HFFc6 (cell line): Measurements from ENCODE around the gene SLC26A6. TPM values are rescaled to one million over a fixed set of nuclear protein-coding genes. Genes with fewer than 3 reads are reported as not detected.

Experiments used
- DNase-seq: peaks from one replicate; pipeline ENCODE4 v3.0.0-alpha.2; 2018
- H3K27ac Mint-ChIP-seq: 2 replicates; pipeline ENCODE4 v1.8.0; 2020; ENCODE audit warnings: mild to moderate bottlenecking, mixed read lengths
- H3K27me3 Mint-ChIP-seq: 2 replicates; pipeline ENCODE4 v1.8.0; 2021; ENCODE audit warnings: mild to moderate bottlenecking, moderate library complexity, mixed read lengths; ENCODE audit not compliant: insufficient read depth
- H3K36me3 Mint-ChIP-seq: 2 replicates; pipeline ENCODE4 v1.8.0; 2021; ENCODE audit warnings: low read depth, mixed read lengths
- H3K4me1 Mint-ChIP-seq: 2 replicates; pipeline ENCODE4 v1.8.0; 2020; ENCODE audit warnings: low read depth, mixed read lengths
- H3K4me3 Mint-ChIP-seq: 2 replicates; pipeline ENCODE4 v1.8.0; 2020; ENCODE audit warnings: mild to moderate bottlenecking, moderate library complexity, mixed read lengths
- H3K9me3 Mint-ChIP-seq: 2 replicates; pipeline ENCODE4 v1.8.0; 2020; ENCODE audit warnings: mild to moderate bottlenecking, mixed read lengths
- total RNA-seq, 6 experiments: library from RNA; stranded (reverse); fragmentation: NEBNext Ultra II Directional; extraction: Animal tissue kit (Norgen Biotek cat#: 25700); gene quantifications; 2 replicates in 1 of 6; 3 replicates in 5 of 6; pipeline ENCODE4 v1.2.3, GENCODE V29; 2021
- TF ChIP-seq, protein P1 (sequence below): fragments of 200-600 bp; sonication (generic); IDR thresholded peaks from 2 replicates; pipeline ENCODE4 v1.5.0; 2021; ENCODE audit warnings: antibody characterized with exemption, mild to moderate bottlenecking

SLC26A6 gene
- total RNA-seq, 6 experiments from 2014 or later: 15.1 to 19.6 (median 17.5) TPM

DNA sequence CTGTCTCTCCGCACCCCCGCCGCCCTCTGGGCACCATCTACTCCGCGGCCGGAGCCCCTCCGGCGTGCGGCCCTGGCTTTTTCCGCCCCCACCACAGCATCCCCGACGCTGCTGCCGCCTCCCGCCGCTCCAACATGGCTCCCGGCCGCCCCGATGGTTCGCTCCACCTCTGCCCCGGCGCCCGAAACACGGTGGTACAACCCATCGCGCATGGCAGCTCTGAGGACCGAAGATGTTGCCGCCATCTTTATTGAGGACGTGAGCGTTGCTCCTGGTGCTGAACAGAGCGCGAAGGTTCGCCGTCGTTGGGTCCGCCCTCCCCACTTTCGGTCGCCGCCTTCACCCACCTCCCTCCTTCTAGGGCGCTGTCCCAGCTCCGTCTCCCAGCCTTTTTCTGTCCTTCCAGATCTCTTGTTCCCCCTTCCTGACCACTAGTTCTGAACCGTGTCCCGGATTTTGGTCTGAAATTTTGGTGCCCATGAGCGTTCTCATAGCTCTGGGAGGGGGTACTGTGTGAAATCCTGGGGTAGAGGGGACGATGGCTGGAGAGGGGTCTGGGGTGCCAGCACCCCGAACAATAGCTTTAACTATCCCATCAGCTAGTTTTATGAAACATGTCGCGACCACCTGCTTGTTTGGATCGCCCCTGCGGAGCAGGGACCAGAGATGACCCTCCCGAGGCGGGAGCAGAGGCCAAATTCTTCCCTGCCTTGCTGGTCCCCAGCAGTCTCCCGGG, 27.7 kb upstream of the SLC26A6 start, which contains the start of gene CELSR3:
TSS of gene CELSR3 (minus strand) at position 134 of the 736 bp plus-strand sequence. CDS start 252 bp downstream, outside the sequence.
- Mint-ChIP-seq H3K27me3 (peaks cover 11% of the 10 kb centered on the region), H3K9me3 (peaks cover 3% of the 10 kb centered on the region), H3K4me1 (peaks cover 17% of the 10 kb centered on the region), H3K27ac (peak within 1 kb of the TSS; percentile 99), H3K4me3 (peak within 1 kb of the TSS; percentile 88), H3K36me3 (peaks cover 26% of the 10 kb centered on the region; the same call in 1 of the 2 replicates)
- TF ChIP-seq, protein P1, sequence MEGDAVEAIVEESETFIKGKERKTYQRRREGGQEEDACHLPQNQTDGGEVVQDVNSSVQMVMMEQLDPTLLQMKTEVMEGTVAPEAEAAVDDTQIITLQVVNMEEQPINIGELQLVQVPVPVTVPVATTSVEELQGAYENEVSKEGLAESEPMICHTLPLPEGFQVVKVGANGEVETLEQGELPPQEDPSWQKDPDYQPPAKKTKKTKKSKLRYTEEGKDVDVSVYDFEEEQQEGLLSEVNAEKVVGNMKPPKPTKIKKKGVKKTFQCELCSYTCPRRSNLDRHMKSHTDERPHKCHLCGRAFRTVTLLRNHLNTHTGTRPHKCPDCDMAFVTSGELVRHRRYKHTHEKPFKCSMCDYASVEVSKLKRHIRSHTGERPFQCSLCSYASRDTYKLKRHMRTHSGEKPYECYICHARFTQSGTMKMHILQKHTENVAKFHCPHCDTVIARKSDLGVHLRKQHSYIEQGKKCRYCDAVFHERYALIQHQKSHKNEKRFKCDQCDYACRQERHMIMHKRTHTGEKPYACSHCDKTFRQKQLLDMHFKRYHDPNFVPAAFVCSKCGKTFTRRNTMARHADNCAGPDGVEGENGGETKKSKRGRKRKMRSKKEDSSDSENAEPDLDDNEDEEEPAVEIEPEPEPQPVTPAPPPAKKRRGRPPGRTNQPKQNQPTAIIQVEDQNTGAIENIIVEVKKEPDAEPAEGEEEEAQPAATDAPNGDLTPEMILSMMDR: no peak
- DNase-seq: peak; percentile 89

DNA sequence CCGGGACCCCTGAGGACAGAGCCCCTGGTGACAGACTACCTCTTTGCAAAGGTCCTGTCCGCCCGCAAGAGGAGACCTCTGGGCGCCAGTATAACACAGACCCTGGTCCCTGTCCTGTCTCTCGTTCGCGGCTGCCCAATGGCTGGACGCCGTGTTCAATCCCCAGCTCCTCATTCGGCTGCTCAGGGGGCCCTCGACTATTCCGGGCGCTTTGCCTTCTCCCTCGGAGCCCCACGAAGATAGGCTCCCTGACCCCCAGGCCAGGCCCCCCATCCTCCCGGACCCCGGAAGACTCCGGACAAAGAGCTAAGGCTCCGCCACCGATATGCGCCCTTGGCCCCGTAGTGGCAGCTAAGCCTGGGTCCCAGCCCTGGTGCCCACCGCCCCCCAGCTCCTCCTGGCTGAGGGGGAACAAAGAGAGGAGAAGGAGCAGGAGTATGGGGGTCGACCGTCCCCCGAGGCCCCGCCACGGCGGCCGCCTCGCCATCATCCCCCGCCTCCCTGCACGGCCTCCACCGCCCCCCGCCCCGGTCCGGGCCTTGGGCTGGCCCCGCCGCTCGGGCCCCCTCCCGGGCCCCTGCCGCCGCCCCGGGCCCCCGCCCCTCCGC, 27.0 kb upstream of the SLC26A6 start:
- Mint-ChIP-seq H3K4me1 (peaks cover 17% of the 10 kb centered on the region), H3K9me3 (peaks cover 3% of the 10 kb centered on the region), H3K27me3 (peaks cover 11% of the 10 kb centered on the region), H3K4me3 (no peak overlapping the region; the same call in 1 of the 2 replicates), H3K27ac (no peak overlapping the region), H3K36me3 (peaks cover 26% of the 10 kb centered on the region; the same call in 1 of the 2 replicates)
- TF ChIP-seq, protein P1: no peak
- DNase-seq: no peak

DNA sequence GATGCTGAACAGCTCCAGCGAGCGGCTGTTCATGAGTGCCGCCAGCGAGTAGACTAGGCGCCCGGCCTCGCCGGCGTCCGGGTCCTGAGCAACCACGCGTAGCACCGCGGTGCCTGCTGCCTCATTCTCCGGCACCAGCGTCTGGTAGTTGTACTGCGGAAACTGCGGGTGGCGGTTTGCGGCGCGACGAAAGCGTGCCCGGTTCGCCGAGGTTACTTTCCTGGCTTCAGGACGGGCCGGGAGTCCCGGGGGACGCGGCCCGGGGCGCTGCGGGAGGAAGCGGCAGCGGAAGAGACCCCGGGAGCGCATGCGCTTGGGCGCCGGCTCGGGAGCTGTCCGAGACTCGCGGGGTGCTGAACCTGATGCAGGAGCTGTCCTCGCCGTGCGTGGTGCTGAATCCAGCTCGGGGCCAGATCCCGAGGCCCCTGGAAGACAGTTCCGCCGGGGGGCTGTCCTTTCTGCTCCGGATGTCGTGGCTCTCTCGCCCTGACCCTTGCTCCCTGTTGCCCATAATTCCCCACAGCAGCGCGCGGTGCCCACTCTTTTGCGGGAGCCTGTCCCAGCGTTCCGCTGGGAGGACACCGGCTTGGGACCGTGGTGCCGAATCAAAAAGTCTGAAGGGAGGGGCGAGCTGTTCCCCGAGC, 26.4 kb upstream of the SLC26A6 start:
- TF ChIP-seq, protein P1: no peak
- peak; percentile 9 for DNase-seq
- H3K4me3 Mint-ChIP-seq: peak overlapping the region; percentile 54
- peaks cover 3% of the 10 kb centered on the region for H3K9me3 Mint-ChIP-seq
- H3K27ac Mint-ChIP-seq: no peak overlapping the region
- peaks cover 17% of the 10 kb centered on the region for H3K4me1 Mint-ChIP-seq
- H3K36me3 Mint-ChIP-seq: peaks cover 26% of the 10 kb centered on the region; the same call in 1 of the 2 replicates
- H3K27me3 Mint-ChIP-seq: peaks cover 11% of the 10 kb centered on the region

DNA sequence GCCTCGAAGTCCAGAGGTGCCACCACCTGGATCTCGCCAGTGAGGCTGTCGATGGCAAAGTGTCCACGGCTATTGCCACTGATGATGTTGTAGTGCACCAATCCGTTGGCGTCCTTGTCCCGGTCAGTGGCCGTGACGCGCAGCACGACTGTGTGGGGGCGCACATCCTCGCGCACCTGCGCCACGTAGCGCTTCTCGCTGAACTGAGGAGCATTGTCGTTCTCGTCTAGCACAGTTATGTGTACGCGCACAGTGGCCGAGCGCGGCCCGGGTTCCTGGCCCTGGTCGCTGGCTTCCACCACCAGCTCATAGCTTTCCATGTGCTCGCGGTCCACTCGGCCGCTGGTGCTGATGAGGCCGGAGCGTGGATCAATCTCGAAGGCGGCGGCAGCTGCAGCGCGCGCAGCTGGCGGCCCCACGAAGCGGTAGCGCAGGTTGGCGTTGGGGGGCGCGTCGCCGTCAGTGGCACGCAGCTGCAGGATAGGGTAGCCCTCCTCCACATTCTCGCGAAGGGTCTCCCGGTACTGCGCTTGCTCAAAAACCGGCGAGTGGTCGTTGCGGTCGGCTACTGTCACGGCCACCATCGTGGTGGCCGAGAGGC, 25.6 kb upstream of the SLC26A6 start:
- peaks cover 26% of the 10 kb centered on the region; the same call in 1 of the 2 replicates for H3K36me3 Mint-ChIP-seq
- peaks cover 11% of the 10 kb centered on the region for H3K27me3 Mint-ChIP-seq
- no peak overlapping the region for H3K27ac Mint-ChIP-seq
- peaks cover 3% of the 10 kb centered on the region for H3K9me3 Mint-ChIP-seq
- DNase-seq: no peak
- no peak overlapping the region for H3K4me3 Mint-ChIP-seq
- TF ChIP-seq, protein P1: no peak
- H3K4me1 Mint-ChIP-seq: peaks cover 17% of the 10 kb centered on the region

DNA sequence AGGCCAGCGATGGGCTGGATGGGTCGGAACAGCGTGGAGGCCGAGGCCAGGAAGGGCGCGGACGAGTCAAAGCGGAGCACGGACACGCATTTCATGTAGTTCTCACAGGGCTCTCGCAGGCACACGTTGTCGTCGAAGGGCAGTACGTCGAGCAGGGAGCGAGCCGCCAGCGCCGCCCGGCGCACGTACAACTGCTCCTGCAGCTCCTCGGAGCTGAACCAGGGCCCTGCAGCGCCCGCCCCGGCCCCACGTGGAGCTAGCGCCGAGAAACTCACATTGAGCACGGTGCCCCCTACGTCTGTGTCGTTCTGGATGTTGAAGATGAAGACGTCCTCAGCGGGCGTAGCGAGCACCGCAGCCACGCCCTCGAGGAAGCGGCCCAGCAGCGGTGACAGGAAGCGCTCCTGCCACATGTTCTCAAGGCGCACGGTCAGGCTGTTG, 21.6 kb upstream of the SLC26A6 start:
- TF ChIP-seq, protein P1: no peak
- peaks cover 5% of the 10 kb centered on the region for H3K27me3 Mint-ChIP-seq
- peaks cover 3% of the 10 kb centered on the region for H3K9me3 Mint-ChIP-seq
- peaks cover 21% of the 10 kb centered on the region; the same call in 1 of the 2 replicates for H3K36me3 Mint-ChIP-seq
- no peak for DNase-seq
- H3K27ac Mint-ChIP-seq: no peak overlapping the region
- H3K4me3 Mint-ChIP-seq: no peak overlapping the region
- H3K4me1 Mint-ChIP-seq: no peaks in the 10 kb centered on the region
